ENCODE data around the gene NCKAP1. TPM values are rescaled to one million over a fixed set of nuclear protein-coding genes. Genes with fewer than 3 reads are reported as not detected.

NCKAP1 gene
- total RNA-seq, 2 donors from 2014 or later: 19.8 to 59.9 TPM

DNA sequence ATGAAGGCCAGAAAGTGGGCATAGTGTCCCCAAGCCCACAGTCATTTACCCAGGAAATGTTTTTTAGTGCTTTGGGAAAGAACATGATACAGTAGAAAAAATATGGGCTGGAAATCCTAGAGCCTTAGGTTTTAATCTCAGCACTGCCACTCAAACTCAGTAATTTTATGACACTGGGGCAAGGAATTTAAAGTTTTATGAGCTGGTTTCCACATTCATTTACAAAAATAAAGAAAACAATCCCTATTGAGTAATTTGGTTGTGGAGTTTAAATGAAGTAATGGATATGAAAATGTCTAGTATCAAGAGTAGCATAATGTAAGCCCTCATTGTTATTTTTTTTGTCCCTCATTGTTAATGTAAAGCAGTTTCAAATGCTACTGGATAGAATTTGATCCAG lies 120.3 kb downstream of the NCKAP1 start:
- no peaks in the 10 kb centered on the region for H3K4me1 ChIP-seq
- DNase-seq: no peak
- no peak for TF ChIP-seq POLR2A (IDR thresholded peaks at IDR 0.05)
- TF ChIP-seq, protein P1, sequence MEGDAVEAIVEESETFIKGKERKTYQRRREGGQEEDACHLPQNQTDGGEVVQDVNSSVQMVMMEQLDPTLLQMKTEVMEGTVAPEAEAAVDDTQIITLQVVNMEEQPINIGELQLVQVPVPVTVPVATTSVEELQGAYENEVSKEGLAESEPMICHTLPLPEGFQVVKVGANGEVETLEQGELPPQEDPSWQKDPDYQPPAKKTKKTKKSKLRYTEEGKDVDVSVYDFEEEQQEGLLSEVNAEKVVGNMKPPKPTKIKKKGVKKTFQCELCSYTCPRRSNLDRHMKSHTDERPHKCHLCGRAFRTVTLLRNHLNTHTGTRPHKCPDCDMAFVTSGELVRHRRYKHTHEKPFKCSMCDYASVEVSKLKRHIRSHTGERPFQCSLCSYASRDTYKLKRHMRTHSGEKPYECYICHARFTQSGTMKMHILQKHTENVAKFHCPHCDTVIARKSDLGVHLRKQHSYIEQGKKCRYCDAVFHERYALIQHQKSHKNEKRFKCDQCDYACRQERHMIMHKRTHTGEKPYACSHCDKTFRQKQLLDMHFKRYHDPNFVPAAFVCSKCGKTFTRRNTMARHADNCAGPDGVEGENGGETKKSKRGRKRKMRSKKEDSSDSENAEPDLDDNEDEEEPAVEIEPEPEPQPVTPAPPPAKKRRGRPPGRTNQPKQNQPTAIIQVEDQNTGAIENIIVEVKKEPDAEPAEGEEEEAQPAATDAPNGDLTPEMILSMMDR (IDR thresholded peaks at IDR 0.05): no peak
- no peak for ATAC-seq
- H3K27ac ChIP-seq: no peak overlapping the region
- H3K27me3 ChIP-seq: no peaks in the 10 kb centered on the region
- H3K4me3 ChIP-seq: no peak overlapping the region
- no peaks in the 10 kb centered on the region for H3K9me3 ChIP-seq
- peaks cover 0 to 2% of the 10 kb centered on the region in 2 donors for H3K36me3 ChIP-seq (replicated peaks in 1 of 2; ENCODE audit: insufficient read depth in 1 of 2, low read depth in 2 of 2)
- intact Hi-C loops (cut with DNase I): no loop called here

DNA sequence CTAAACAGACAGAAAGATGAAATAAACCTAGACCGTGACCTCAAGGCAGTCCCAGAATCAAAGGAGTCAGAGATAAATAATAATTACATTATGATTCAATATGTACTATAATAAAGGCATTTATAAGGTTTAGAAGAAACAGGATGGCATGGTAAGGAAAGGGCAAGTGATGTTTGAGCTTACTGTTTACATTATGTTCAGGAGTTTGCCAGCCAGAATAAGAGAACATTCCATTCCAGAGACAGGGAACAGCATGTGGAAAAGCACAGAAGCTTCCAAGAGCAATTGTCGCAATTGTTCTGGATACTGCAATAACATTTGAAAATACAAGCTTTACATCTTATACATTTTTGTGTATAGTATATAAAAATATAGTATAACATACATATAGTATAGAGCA lies 121.8 kb downstream of the NCKAP1 start:
- intact Hi-C loops (cut with DNase I): no loop called here
- no peak overlapping the region for H3K4me3 ChIP-seq
- TF ChIP-seq, protein P1 (IDR thresholded peaks at IDR 0.05): no peak
- TF ChIP-seq POLR2A (IDR thresholded peaks at IDR 0.05): no peak
- H3K36me3 ChIP-seq (replicated peaks in 1 of 2; ENCODE audit: insufficient read depth in 1 of 2, low read depth in 2 of 2): peaks cover 0 to 1% of the 10 kb centered on the region in 2 donors
- ATAC-seq (no peak), DNase-seq (no peak)
- WGBS, 2 donors: 93 to 96% methylated on average over 2 of the region's 2 CpGs
- H3K27ac ChIP-seq: no peak overlapping the region
- no peaks in the 10 kb centered on the region for H3K27me3 ChIP-seq
- H3K4me1 ChIP-seq: no peaks in the 10 kb centered on the region
- H3K9me3 ChIP-seq: no peaks in the 10 kb centered on the region

DNA sequence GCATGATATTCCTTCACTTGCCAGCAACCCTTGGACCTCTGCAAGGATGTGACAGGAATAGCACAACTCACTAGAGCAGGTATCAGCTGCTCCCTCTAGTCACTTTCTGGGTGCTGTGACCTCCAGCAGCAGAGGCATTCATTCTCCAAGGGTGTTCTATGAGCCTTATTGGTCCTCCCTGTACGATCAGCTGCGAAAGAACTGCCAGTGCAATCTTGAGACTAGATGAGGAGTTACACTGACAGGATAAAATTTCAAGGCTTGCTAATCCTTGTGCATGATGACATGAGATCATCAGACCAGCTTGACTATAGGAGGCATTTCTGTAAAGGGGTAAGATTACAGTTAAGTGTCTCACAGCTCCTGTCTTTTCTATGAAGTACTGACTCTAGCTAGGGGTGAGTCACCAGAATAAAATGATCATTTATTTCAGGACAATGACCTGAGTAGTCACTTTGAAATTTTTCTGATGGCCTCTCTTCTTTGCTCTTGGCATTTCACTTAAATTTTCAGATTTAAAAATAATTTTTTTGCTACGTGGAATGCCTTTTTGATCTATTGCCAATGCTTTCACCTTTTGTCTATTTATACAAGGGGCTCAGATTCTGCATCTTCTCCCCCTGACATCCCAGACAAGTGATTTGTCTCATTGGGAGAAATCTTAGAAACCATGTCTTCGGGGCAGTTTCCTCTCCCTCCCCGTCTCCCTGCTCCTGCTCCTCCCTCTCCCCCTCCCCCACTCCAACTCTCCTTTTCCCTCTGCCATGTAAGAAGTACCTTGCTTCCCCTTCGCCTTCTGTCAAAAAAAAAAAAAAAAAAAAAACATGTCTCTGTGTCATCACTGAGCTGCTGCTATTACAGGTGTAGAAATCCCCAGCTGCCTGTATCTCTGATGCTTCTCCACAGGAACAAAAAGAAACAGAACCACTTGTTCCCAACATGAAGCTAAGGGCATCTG lies 122.6 kb downstream of the NCKAP1 start:
- no peak for DNase-seq
- Histone ChIP-seq H3K36me3 (replicated peaks in 1 of 2; ENCODE audit: insufficient read depth in 1 of 2, low read depth in 2 of 2) (peaks cover 0 to 1% of the 10 kb centered on the region in 2 donors), H3K4me1 (no peaks in the 10 kb centered on the region), H3K4me3 (no peak overlapping the region), H3K9me3 (no peaks in the 10 kb centered on the region), H3K27me3 (no peaks in the 10 kb centered on the region), H3K27ac (no peak overlapping the region)
- ATAC-seq: no peak
- WGBS, 2 donors: 90 to 91% methylated on average over 6 of the region's 6 CpGs
- intact Hi-C loops (cut with DNase I): no loop called here
- TF ChIP-seq, protein P1 (IDR thresholded peaks at IDR 0.05): no peak
- TF ChIP-seq POLR2A (IDR thresholded peaks at IDR 0.05): no peak

DNA sequence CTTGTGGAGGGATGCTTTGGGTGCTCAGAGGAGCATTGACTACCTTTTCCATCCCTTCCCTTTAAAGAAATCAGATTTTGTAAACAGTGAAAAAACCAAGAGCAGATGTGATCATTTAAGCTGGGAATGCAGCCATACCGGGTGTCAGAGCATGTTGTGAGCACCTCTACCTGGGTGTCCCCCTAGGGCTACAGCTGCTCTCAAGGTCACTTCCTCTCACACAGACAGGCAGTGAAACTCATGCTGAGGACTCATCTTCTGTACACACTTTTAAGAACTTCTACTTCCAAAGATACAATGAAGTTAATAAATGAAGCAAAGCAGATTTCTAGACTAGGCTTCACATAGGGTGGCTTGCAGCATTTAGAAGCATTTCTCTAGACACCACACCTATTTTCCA lies 123.4 kb downstream of the NCKAP1 start:
- 28 to 29% methylated on average over 1 of the region's 1 CpG for WGBS, 2 donors
- TF ChIP-seq POLR2A (IDR thresholded peaks at IDR 0.05): no peak
- TF ChIP-seq, protein P1 (IDR thresholded peaks at IDR 0.05): no peak
- peaks cover 0 to 1% of the 10 kb centered on the region in 2 donors for H3K36me3 ChIP-seq (replicated peaks in 1 of 2; ENCODE audit: insufficient read depth in 1 of 2, low read depth in 2 of 2)
- H3K4me1 ChIP-seq: no peaks in the 10 kb centered on the region
- H3K4me3 ChIP-seq: no peak overlapping the region
- H3K9me3 ChIP-seq: no peaks in the 10 kb centered on the region
- no peak overlapping the region for H3K27ac ChIP-seq
- no peaks in the 10 kb centered on the region for H3K27me3 ChIP-seq
- DNase-seq (peak in 1 of 4 donors; percentile 14), ATAC-seq (no peak)
- intact Hi-C loops (cut with DNase I): no loop called here

Measured in body of pancreas (tissue), 4 donors.